GM18873 (cell line): ENCODE data around the gene CCSER2.
"Not testable (repeated sequence)": the region's sequence is repeated elsewhere in the genome, so short reads cannot be mapped to it uniquely, and the experiment has no call there.

Source experiments
- ATAC-seq: cut with Tn5 transposase; IDR thresholded peaks from one replicate; pipeline ENCODE4 v1.9.1; 2021; ENCODE audit warnings: mild to moderate bottlenecking, moderate library complexity, moderate number of reproducible peaks; ENCODE audit not compliant: unreplicated experiment, low FRiP score

Gene CCSER2

GRCh38 chr10:84328418-84329195 is at the start of gene CCSER2:
TSS of gene CCSER2 (plus strand) at chr10:84328589. CDS start at chr10:84371053, 42,464 bp downstream.
- peak; percentile 39 for ATAC-seq

- not testable (repeated sequence) for ATAC-seq
Measured at GRCh38 chr10:84279876-84280475, 48.4 kb upstream of the CCSER2 start.

- no peak for ATAC-seq
Measured at GRCh38 chr10:84286695-84287094, 41.7 kb upstream of the CCSER2 start.

- ATAC-seq = no peak
Measured at GRCh38 chr10:84288151-84288550, 40.2 kb upstream of the CCSER2 start.

GRCh38 chr10:84289521-84290200 is 38.7 kb upstream of the CCSER2 start:
- ATAC-seq = no peak

- no peak for ATAC-seq
Measured at GRCh38 chr10:84290235-84290634, 38.2 kb upstream of the CCSER2 start.

- ATAC-seq = no peak
Measured at GRCh38 chr10:84291384-84291783, 37.0 kb upstream of the CCSER2 start.

- ATAC-seq = peak; percentile 65
Measured at GRCh38 chr10:84292502-84292901, 35.9 kb upstream of the CCSER2 start.

GRCh38 chr10:84293171-84293570 is 35.2 kb upstream of the CCSER2 start:
- no peak for ATAC-seq

- ATAC-seq = no peak
Measured at GRCh38 chr10:84293574-84294016, 34.8 kb upstream of the CCSER2 start.

GRCh38 chr10:84294766-84295447 is 33.5 kb upstream of the CCSER2 start:
- ATAC-seq = no peak

- ATAC-seq = no peak
Measured at GRCh38 chr10:84296091-84296981, 32.1 kb upstream of the CCSER2 start.

GRCh38 chr10:84298057-84298456 is 30.3 kb upstream of the CCSER2 start:
- ATAC-seq = no peak

- ATAC-seq = no peak
Measured at GRCh38 chr10:84302223-84302622, 26.2 kb upstream of the CCSER2 start.

GRCh38 chr10:84306751-84307384 is 21.5 kb upstream of the CCSER2 start:
- ATAC-seq = no peak

- ATAC-seq = no peak
Measured at GRCh38 chr10:84308021-84308420, 20.4 kb upstream of the CCSER2 start.

- no peak for ATAC-seq
Measured at GRCh38 chr10:84308481-84309304, 19.7 kb upstream of the CCSER2 start.

- ATAC-seq = no peak
Measured at GRCh38 chr10:84310470-84310869, 17.9 kb upstream of the CCSER2 start.

GRCh38 chr10:84311576-84311975 is 16.8 kb upstream of the CCSER2 start:
- ATAC-seq = no peak
